HG02642 (cell line): Measurements from ENCODE around the gene FBXO27.
"Not testable (repeated sequence)": the region's sequence is repeated elsewhere in the genome, so short reads cannot be mapped to it uniquely, and the experiment has no call there.

ENCODE experiments used
- ATAC-seq: cut with Tn5 transposase; IDR thresholded peaks from one replicate; pipeline ENCODE4 v1.9.1; 2021; ENCODE audit warnings: mild to moderate bottlenecking; ENCODE audit not compliant: unreplicated experiment, poor library complexity

FBXO27 gene

GRCh38 chr19:39046037-39046821 lies 13.9 kb upstream of the FBXO27 start:
- ATAC-seq, result no peak

GRCh38 chr19:39045506-39045905 lies 13.2 kb upstream of the FBXO27 start:
- ATAC-seq, result no peak

GRCh38 chr19:39038098-39038497 lies 5.7 kb upstream of the FBXO27 start:
- ATAC-seq, result no peak

GRCh38 chr19:39037194-39037593 lies 4.8 kb upstream of the FBXO27 start:
- ATAC-seq, result no peak

GRCh38 chr19:39036581-39036980 lies 4.2 kb upstream of the FBXO27 start:
- ATAC-seq, result no peak

GRCh38 chr19:39031368-39032062 lies 834 bp downstream of the FBXO27 start:
- no peak for ATAC-seq

GRCh38 chr19:39030854-39031367 lies 1.4 kb downstream of the FBXO27 start:
- ATAC-seq, result no peak

GRCh38 chr19:39024875-39025641 lies 7.3 kb downstream of the FBXO27 start:
- no peak for ATAC-seq

GRCh38 chr19:39021063-39021462 lies 11.3 kb downstream of the FBXO27 start:
- no peak for ATAC-seq

GRCh38 chr19:39017646-39018045 lies 14.7 kb downstream of the FBXO27 start:
- ATAC-seq, result no peak

- no peak for ATAC-seq
Measured at GRCh38 chr19:39017026-39017425, 15.3 kb downstream of the FBXO27 start.

GRCh38 chr19:39014037-39014436 lies 18.3 kb downstream of the FBXO27 start:
- ATAC-seq, result no peak

- no peak for ATAC-seq
Measured at GRCh38 chr19:39009001-39009400, 23.3 kb downstream of the FBXO27 start.

GRCh38 chr19:39008137-39008536 lies 24.2 kb downstream of the FBXO27 start:
- no peak for ATAC-seq

GRCh38 chr19:39007096-39007495 lies 25.3 kb downstream of the FBXO27 start:
- no peak for ATAC-seq

- no peak for ATAC-seq
Measured at GRCh38 chr19:39004403-39004802, 27.9 kb downstream of the FBXO27 start.

- no peak for ATAC-seq
Measured at GRCh38 chr19:39003796-39004195, 28.6 kb downstream of the FBXO27 start.

GRCh38 chr19:39003188-39003587 lies 29.2 kb downstream of the FBXO27 start:
- no peak for ATAC-seq

- ATAC-seq, result no peak
Measured at GRCh38 chr19:39001041-39001440, 31.3 kb downstream of the FBXO27 start.

GRCh38 chr19:38997576-38997975 lies 34.8 kb downstream of the FBXO27 start:
- ATAC-seq, result not testable (repeated sequence)

- no peak for ATAC-seq
Measured at GRCh38 chr19:38993271-38993670, 39.1 kb downstream of the FBXO27 start.
